Thoracic aorta (tissue), 2 donors: ENCODE data around the gene MYRFL. TPM values are rescaled to one million over a fixed set of nuclear protein-coding genes. Genes with fewer than 3 reads are reported as not detected.

ENCODE experiments used
- ATAC-seq: fragments of 150-250 bp; one replicate; pipeline ENCODE4 v1.8.0; 2017; ENCODE audit warnings: low read depth; ENCODE audit not compliant: insufficient number of reproducible peaks, low FRiP score
- DNase-seq: peaks from one replicate; pipeline ENCODE4 v3.0.0-alpha.2; 2020; ENCODE audit warnings: low spot score
- H3K27ac ChIP-seq, 2 donors: fragments of 200-600 bp; sonication (generic); 1 replicate in 1 of 2; 2 replicates in 1 of 2; pipeline ENCODE4 v1.5.1; 2016; ENCODE audit warnings: mild to moderate bottlenecking in 2 of 2, moderate library complexity in 2 of 2
- H3K27me3 ChIP-seq: fragments of 200-600 bp; sonication (generic); replicated peaks from 2 replicates; pipeline ENCODE4 v1.6.0; 2016; ENCODE audit warnings: mild to moderate bottlenecking; ENCODE audit not compliant: insufficient read depth
- H3K36me3 ChIP-seq: fragments of 200-600 bp; sonication (generic); one replicate; pipeline ENCODE4 v1.5.1; 2016
- H3K4me1 ChIP-seq, 2 donors: fragments of 200-600 bp; sonication (generic); 1 replicate in 1 of 2; 2 replicates in 1 of 2; pipeline versions ENCODE4 v1.5.1 to v1.6.0; 2016; ENCODE audit warnings: low read depth in 2 of 2, mild to moderate bottlenecking in 1 of 2; ENCODE audit not compliant: control insufficient read depth in 1 of 2
- H3K4me3 ChIP-seq: fragments of 200-600 bp; sonication (generic); 2 replicates; pipeline ENCODE4 v1.5.1; 2016; ENCODE audit warnings: mild to moderate bottlenecking
- H3K9me3 ChIP-seq: fragments of 200-600 bp; sonication (generic); 2 replicates; pipeline ENCODE4 v1.5.1; 2016
- total RNA-seq, 2 donors: library from RNA; depleted of rRNA; stranded (reverse); fragments of >200 nt; gene quantifications; one replicate each; pipeline versions ENCODE4 v1.1.0 to v1.2.3, GENCODE V29; 2016
- TF ChIP-seq, protein P1 (sequence below): fragments of 200-600 bp; sonication (generic); IDR thresholded peaks from one replicate; pipeline ENCODE4 v1.5.1; 2019; ENCODE audit warnings: antibody characterized with exemption

MYRFL gene
- total RNA-seq, 2 donors from 2014 or later = not detected

DNA sequence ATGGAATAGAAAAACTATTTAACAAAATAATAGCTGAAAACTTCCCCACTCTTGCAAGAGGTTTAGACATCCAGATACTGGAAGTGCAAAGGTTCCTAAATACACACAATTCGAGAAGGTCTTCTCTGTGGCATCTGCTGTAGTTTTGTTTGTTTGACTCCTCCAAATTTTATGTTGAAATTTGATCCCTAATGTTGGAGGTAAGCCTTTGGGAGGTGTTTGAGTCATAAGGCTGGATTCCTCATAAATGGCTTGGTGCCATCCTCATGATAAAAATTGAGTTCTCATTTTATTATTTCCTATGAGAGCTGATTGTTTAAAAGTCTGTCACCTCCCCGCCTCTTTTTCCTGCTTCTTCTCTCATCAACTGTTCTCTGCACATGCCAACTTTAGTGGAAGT, 182.7 kb downstream of the MYRFL start:
- H3K36me3 ChIP-seq = no peaks in the 10 kb centered on the region
- no peak overlapping the region for H3K4me3 ChIP-seq
- ATAC-seq (no peak), DNase-seq (no peak)
- peaks cover 18% of the 10 kb centered on the region for H3K9me3 ChIP-seq
- TF ChIP-seq, protein P1, sequence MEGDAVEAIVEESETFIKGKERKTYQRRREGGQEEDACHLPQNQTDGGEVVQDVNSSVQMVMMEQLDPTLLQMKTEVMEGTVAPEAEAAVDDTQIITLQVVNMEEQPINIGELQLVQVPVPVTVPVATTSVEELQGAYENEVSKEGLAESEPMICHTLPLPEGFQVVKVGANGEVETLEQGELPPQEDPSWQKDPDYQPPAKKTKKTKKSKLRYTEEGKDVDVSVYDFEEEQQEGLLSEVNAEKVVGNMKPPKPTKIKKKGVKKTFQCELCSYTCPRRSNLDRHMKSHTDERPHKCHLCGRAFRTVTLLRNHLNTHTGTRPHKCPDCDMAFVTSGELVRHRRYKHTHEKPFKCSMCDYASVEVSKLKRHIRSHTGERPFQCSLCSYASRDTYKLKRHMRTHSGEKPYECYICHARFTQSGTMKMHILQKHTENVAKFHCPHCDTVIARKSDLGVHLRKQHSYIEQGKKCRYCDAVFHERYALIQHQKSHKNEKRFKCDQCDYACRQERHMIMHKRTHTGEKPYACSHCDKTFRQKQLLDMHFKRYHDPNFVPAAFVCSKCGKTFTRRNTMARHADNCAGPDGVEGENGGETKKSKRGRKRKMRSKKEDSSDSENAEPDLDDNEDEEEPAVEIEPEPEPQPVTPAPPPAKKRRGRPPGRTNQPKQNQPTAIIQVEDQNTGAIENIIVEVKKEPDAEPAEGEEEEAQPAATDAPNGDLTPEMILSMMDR = no peak
- no peak overlapping the region for H3K27ac ChIP-seq
- no peaks in the 10 kb centered on the region for H3K27me3 ChIP-seq
- H3K4me1 ChIP-seq = peaks cover 0 to 7% of the 10 kb centered on the region in 2 donors

Other genes with a start within 250 kb of the MYRFL start
- gene CCT2, start 239.8 kb upstream of the MYRFL start, total RNA-seq = 10 to 100 TPM; 82.4 to 89.6 TPM
- gene LRRC10, start 214.3 kb upstream of the MYRFL start, total RNA-seq = not detected
- not detected for gene BEST3, start 125.9 kb upstream of the MYRFL start, total RNA-seq
- 10 to 100 TPM in 1 of 2 donors, 1 to 10 TPM in 1; 8.1 to 22.6 TPM for gene RAB3IP, start 86.4 kb upstream of the MYRFL start, total RNA-seq